IPS-NIHi7 (cell line): ENCODE results near the gene SMC1B.
A peak's percentile ranks its signal among the peaks of the same experiment; 100 is the strongest.
"Not testable (repeated sequence)": the region's sequence is repeated elsewhere in the genome, so short reads cannot be mapped to it uniquely, and the experiment has no call there.

Experiments
- DNase-seq: peaks from one replicate; pipeline ENCODE4 v3.0.0; 2012; ENCODE audit warnings: mixed read lengths; ENCODE audit errors: extremely low spot score

SMC1B gene, protein sequence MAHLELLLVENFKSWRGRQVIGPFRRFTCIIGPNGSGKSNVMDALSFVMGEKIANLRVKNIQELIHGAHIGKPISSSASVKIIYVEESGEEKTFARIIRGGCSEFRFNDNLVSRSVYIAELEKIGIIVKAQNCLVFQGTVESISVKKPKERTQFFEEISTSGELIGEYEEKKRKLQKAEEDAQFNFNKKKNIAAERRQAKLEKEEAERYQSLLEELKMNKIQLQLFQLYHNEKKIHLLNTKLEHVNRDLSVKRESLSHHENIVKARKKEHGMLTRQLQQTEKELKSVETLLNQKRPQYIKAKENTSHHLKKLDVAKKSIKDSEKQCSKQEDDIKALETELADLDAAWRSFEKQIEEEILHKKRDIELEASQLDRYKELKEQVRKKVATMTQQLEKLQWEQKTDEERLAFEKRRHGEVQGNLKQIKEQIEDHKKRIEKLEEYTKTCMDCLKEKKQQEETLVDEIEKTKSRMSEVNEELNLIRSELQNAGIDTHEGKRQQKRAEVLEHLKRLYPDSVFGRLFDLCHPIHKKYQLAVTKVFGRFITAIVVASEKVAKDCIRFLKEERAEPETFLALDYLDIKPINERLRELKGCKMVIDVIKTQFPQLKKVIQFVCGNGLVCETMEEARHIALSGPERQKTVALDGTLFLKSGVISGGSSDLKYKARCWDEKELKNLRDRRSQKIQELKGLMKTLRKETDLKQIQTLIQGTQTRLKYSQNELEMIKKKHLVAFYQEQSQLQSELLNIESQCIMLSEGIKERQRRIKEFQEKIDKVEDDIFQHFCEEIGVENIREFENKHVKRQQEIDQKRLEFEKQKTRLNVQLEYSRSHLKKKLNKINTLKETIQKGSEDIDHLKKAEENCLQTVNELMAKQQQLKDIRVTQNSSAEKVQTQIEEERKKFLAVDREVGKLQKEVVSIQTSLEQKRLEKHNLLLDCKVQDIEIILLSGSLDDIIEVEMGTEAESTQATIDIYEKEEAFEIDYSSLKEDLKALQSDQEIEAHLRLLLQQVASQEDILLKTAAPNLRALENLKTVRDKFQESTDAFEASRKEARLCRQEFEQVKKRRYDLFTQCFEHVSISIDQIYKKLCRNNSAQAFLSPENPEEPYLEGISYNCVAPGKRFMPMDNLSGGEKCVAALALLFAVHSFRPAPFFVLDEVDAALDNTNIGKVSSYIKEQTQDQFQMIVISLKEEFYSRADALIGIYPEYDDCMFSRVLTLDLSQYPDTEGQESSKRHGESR

DNA sequence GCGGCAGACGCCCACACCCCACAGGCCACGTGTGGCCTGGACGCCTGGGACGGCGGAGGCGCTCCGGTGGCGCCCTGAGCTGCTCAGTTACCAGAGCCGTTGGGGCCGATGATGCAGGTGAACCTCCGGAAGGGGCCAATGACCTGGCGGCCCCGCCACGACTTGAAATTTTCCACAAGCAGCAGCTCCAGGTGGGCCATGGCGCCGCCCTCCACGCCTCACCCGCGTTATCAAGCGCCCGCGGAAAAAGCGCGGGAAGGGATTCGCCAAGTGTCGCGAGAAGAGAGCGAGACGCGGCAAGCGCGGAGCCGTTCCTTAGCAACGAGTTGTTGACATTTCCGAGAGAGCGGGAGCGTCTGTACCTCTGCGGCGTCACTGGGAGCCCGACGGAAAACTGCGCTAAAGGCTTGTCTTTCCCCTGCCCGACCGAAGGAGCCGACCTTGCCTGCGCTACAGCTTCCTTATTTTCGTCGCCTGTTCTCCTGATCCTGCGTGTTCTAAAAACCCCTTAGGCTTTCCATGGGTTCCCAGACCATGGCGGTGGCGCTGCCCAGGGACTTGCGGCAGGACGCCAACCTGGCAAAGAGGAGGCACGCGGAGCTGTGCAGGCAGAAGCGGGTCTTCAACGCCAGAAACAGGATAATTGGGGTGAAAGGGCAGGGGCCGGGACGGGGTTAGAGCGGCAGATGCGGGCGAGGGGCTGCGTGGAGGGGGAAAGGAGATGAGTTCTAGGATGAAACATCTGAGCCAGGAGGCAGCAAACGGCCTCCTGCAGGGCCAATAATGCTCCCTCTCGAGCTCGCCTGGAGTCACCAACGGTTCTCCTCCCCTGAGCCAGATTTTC is at the start of gene SMC1B, which contains the start of gene RIBC2:
TSS of gene SMC1B (minus strand) at position 232 of the 844 bp plus-strand sequence. CDS start at position 200, 32 bp downstream.
TSS of gene RIBC2 (plus strand) at position 326 of the 844 bp plus-strand sequence. CDS start at position 520, 194 bp downstream.
- peak; percentile 94 for DNase-seq

DNA sequence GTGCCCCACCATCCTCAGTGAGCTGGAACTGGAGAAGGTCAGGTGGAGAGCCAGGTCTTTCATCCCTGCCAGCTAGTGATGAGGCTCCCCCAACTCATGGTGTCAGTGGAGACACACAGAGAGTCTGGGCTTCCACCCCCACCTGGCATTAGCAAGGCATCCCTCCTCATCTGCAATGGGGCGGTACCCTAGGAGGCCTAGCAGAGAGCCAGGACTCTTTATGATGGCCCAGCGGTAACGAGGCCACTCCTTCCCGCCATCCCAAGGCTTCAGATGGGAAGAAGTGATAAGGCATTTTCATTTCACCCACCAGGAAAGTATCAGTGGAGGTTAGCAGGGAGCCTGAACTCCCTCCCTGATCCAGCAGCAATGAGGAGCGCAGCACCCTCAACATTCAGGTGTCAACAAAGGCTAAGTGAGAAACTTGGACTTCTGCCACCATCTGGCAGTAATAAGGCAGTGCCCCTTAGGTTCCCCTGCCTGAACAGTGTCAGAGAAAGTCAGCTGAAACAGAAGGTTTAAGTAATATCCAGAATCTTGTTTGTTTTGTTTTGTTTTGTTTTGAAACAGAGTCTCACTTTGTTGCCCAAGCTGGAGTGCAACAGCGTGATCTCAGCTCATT is 48.7 kb upstream of the SMC1B start:
- DNase-seq = peak; percentile 73

DNA sequence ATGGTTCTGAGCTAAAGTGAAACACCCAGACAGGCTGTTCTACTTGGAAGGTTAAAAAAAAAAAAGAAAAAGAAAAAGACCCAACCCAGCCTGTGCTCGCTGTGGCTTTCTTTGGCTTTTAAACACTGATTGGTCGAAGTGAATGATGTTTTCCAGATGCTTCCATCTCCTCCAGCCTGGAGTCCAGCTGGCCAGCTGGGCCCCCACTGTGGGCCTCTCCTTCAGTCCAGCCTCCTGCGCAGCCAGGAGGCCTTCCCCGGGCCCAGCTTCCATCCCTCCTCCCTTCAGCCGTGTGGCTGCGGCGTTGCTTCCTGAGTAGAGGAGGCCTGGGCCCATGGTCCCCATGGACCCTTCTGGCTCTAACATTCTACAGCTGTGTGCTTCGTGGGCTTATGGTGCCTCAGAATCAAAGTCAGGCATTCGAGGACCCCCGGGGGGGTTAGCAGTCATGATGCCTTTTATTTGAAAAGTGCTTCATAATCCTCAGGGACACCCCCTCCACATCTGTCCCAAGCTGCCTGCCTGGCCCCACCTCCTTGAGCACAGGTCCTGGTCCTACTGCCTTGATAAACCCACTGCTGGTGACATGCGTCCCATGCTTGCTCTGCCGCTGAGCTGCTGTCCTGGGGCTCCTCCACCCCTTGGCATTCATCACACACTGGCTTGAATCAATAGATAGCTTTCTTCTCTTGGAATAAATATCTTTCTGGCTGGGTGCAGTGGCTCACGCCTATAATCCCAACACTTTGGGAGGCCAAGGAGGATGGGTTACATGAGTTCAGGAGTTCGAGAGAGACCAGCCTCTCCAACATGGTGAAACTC is 47.1 kb upstream of the SMC1B start:
- no peak for DNase-seq

DNA sequence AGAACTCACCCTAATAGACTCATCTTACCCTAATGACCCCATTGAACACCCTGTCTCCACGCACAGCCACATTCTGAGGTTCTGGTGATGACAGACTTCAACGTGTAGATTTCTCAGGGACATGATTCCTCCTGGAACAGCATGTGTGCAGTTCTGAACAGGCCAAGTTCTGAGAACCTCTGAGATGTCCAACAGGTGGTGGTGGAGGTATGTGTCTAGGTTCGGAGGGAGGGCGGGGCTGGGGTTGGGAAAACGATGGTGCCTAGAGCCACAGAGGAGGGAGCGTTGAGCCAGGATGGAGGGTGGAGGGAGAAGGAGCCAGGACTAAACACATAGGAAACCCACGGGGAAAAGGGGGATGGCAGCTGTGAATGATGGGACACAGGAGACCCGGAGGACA is 45.8 kb upstream of the SMC1B start:
- peak; percentile 3 for DNase-seq

DNA sequence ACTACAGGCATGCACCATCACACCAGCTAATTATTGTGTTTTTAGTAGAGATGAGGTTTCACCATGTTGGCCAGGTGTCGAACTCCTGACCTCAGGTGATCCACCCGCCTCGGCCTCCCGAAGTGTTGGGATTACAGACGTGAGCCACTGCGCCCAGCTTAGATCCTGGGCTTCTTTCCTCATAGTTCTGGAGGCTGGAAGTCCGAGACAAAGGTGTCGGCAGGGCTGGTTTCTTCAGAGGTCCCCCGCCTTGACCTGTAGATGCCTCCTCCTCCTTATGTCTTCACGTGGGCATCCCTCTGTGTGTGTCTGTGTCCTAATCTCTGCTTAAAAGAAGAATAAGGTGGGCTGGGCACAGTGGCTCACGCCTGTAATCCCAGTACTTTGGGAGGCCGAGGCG is 45.1 kb upstream of the SMC1B start:
- no peak for DNase-seq

DNA sequence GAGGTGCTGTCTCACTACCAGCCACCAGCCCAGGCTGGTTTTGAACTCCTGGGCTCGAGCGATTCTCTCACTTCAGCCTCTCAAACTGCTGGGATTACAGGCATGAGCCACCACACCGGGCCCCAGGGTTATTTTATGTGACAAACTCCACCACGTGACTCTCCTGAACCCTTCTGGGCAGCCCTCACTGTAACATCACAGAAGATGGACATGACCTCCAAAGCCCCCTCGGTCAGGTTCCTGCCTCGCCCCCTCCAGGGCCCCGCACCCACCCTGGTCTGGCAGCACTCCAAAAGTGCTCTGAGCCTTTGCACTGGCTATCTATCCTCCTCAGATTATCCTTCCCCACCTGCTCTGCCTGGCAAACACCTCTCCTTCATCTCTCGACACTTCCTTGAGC is 43.4 kb upstream of the SMC1B start:
- DNase-seq = no peak

DNA sequence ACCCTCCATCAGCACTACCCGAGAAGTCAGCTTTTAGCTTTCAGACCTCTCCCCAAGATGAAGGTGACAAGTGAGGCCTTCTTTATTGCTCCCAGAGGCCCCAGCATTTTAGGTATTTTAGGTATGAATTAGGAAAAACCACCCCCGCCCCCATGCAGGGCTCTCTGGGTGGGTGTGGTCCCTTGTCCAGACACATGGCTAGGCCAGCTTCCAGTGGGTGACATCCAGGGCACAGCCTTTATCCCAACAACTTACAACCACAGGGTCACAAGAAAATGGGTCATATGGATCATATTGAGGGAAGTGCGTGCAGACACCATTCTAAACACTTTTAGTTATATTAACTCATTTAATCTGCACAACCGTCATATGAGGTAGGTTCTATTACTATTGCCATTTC is 42.2 kb upstream of the SMC1B start:
- DNase-seq = no peak

DNA sequence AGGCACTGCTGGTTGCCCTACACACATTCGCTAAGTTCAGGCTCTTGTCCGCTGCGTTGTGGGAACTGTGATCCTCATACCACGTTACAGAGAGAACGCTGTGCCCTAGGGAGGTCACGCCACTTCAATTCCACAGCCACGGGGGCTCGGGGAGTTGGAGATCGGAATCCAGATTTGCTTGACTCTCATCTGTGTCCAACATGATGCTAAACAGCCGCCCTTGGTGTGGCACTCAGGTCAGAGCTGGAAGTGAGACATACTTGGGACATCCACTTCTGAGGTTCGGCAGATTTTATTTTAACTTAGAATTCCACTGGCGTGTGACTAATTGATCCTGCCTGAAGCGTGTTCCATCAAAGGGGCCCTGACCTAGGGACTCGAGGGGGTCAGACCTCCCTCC is 41.8 kb upstream of the SMC1B start:
- peak; percentile 4 for DNase-seq

DNA sequence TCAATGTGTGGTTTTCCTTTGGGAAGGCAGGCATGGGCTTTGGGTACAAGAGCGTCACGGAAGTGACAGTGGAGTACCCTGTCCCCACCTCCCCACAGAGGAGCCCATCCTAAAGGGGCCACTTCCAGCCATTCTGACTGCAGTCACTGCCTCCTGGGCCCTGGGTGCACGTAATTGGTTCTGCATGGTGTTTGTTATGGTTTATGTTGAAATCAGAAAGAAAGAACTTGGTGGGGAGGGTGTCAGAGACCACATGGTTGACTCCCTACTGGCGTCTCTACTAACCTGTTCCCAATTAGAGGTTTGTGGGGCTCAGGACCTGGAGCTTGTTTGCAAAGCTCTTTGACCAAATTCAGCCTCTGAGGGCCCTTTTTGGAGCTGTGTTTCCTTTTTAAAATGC is 40.9 kb upstream of the SMC1B start:
- DNase-seq = peak; percentile 3

GRCh38 chr22:45453764-45454163 is 40.4 kb upstream of the SMC1B start:
- no peak for DNase-seq

GRCh38 chr22:45452565-45453379 is 39.4 kb upstream of the SMC1B start:
- no peak for DNase-seq

GRCh38 chr22:45451972-45452371 is 38.6 kb upstream of the SMC1B start:
- DNase-seq = no peak

- no peak for DNase-seq
Observed at GRCh38 chr22:45450921-45451651, 37.7 kb upstream of the SMC1B start.

DNA sequence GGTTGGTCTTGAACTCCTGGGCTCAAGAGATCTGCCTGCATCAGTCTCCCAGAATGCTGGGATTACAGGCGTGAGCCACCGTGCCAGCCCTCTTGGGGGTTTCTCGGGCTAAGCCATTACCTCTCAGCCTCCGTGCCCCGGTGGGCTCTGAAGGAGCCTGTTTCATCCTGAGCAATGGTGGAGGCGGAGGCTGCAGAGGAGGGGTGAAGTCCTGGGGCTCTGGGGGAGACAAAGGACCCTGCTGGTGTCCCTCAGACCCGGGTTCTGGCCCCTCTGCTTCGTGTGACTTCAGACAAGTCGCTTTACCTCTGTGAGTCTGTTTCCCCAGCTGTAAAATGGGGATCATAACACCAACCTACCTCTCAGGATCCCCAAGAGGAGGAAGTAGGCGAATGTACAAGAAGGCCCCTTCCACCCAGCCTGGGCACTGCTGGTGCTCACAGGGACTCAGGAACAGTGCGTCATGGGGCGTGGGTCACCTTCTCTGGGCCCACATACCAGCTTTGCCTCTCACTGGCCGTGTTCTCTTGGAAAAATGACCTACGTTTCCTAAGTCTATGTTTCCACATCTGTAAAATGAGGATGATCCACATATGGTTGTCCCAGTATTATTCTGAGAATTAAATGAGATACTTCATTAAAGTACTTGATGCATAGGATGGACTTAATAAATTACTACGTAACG is 36.8 kb upstream of the SMC1B start:
- no peak for DNase-seq

DNA sequence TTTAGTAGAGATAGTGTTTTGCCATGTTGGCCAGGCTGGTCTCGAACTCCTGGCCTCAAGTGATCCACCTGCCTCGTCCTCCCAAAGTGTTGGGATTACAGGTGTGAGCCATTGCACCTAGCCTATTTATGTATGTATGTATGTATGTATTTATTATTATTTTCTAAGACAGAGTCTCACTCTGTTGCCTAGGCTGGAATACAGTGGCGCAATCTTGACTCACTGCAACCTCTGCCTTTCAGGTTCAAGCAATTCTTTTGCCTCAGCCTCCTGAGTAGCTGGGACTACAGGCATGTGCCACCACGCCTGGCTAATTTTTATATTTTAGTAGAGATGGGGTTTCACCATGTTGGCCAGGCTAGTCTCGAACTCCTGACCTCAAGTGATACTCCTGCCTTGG is 36.0 kb upstream of the SMC1B start:
- DNase-seq = not testable (repeated sequence)

DNA sequence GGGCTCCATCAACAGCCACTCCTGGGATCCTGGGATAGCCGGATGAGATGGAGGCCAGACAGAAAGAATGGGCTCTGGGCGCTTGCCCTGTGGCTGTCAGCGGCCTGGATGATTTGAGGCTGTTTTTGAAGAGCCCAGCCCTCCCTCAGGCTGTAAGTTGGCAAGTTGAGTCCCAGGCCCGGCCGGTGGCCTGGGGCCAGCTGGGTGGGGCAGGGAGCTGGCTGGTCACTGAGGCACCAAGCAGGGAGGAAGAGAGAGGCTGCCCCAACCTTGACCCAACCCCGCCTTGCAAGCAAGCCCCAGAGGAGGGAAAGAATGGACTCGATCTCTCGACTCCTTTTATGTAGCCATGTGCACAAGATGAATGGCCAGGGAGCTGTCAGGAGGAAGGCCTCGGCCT is 35.0 kb upstream of the SMC1B start:
- no peak for DNase-seq

GRCh38 chr22:45447596-45447995 is 34.2 kb upstream of the SMC1B start:
- not testable (repeated sequence) for DNase-seq
